Muscle layer of colon (tissue), 2 donors: ENCODE measurements around the gene ALG9.

Experiments
- H3K27ac ChIP-seq: one replicate; pipeline ENCODE4 v1.7.0; 2013; ENCODE audit warnings: low read depth, mild to moderate bottlenecking, low read length, moderate library complexity
- H3K27me3 ChIP-seq, 2 donors: one replicate each; pipeline ENCODE4 v1.7.0; 2013; ENCODE audit warnings: low read length in 2 of 2, mild to moderate bottlenecking in 2 of 2; ENCODE audit not compliant: insufficient read depth in 2 of 2, control insufficient read depth in 1 of 2
- H3K36me3 ChIP-seq: one replicate; pipeline ENCODE4 v1.7.0; 2013; ENCODE audit warnings: mild to moderate bottlenecking, low read length; ENCODE audit not compliant: insufficient read depth
- H3K4me1 ChIP-seq: one replicate; pipeline ENCODE4 v1.7.0; 2013; ENCODE audit warnings: mild to moderate bottlenecking, low read length; ENCODE audit not compliant: insufficient read depth
- H3K4me3 ChIP-seq, 2 donors: one replicate each; pipeline ENCODE4 v1.7.0; 2013; ENCODE audit warnings: low read length in 2 of 2, low read depth in 1 of 2, mild to moderate bottlenecking in 1 of 2, moderate library complexity in 1 of 2
- H3K9ac ChIP-seq: one replicate; pipeline ENCODE4 v1.7.0; 2013; ENCODE audit warnings: low read length
- H3K9me3 ChIP-seq: one replicate; pipeline ENCODE4 v1.7.0; 2013; ENCODE audit warnings: mild to moderate bottlenecking, low read length
- donor health status: abdominal sarcoma.
- donor health status: Adenocarcinoma of cecum.

Gene ALG9

GRCh38 chr11:111808834-111809233 lies 62.5 kb downstream of the ALG9 start:
- peaks cover 22% of the 10 kb centered on the region for H3K36me3 ChIP-seq

GRCh38 chr11:111808063-111808588 lies 63.3 kb downstream of the ALG9 start:
- no peaks in the 10 kb centered on the region for H3K27me3 ChIP-seq
- H3K4me1 ChIP-seq, result no peaks in the 10 kb centered on the region
- no peak overlapping the region for H3K4me3 ChIP-seq
- H3K36me3 ChIP-seq, result peaks cover 22% of the 10 kb centered on the region
- no peak overlapping the region for H3K9ac ChIP-seq
- no peak overlapping the region for H3K27ac ChIP-seq
- no peaks in the 10 kb centered on the region for H3K9me3 ChIP-seq

More at GRCh38 chr11:111808834-111809233, 62.5 kb downstream of the ALG9 start:
- Histone ChIP-seq H3K27me3 (no peaks in the 10 kb centered on the region), H3K27ac (no peak overlapping the region), H3K9me3 (no peaks in the 10 kb centered on the region), H3K4me1 (peaks cover 1% of the 10 kb centered on the region), H3K4me3 (no peak overlapping the region), H3K9ac (no peak overlapping the region)

- no peak overlapping the region for H3K4me3 ChIP-seq
- no peaks in the 10 kb centered on the region for H3K9me3 ChIP-seq
- peaks cover 24% of the 10 kb centered on the region for H3K36me3 ChIP-seq
- no peaks in the 10 kb centered on the region for H3K4me1 ChIP-seq
- no peak overlapping the region for H3K27ac ChIP-seq
- H3K9ac ChIP-seq, result no peak overlapping the region
- H3K27me3 ChIP-seq, result no peaks in the 10 kb centered on the region
Observed at GRCh38 chr11:111807076-111807475, 64.3 kb downstream of the ALG9 start.

- Histone ChIP-seq H3K4me1 (no peaks in the 10 kb centered on the region), H3K27ac (no peak overlapping the region), H3K27me3 (no peaks in the 10 kb centered on the region), H3K36me3 (peaks cover 13% of the 10 kb centered on the region), H3K9ac (no peak overlapping the region), H3K4me3 (no peak overlapping the region), H3K9me3 (no peaks in the 10 kb centered on the region)
Observed at GRCh38 chr11:111801135-111801534, 70.2 kb downstream of the ALG9 start.

GRCh38 chr11:111798279-111798678 lies 73.1 kb downstream of the ALG9 start:
- H3K4me1 ChIP-seq, result no peaks in the 10 kb centered on the region
- H3K27ac ChIP-seq, result no peak overlapping the region
- H3K4me3 ChIP-seq, result no peak overlapping the region
- H3K9ac ChIP-seq, result no peak overlapping the region
- peaks cover 6% of the 10 kb centered on the region for H3K36me3 ChIP-seq
- no peaks in the 10 kb centered on the region for H3K9me3 ChIP-seq
- H3K27me3 ChIP-seq, result no peaks in the 10 kb centered on the region

- Histone ChIP-seq H3K9ac (no peak overlapping the region), H3K36me3 (peaks cover 5% of the 10 kb centered on the region), H3K4me3 (no peak overlapping the region), H3K27me3 (no peaks in the 10 kb centered on the region), H3K4me1 (no peaks in the 10 kb centered on the region), H3K9me3 (no peaks in the 10 kb centered on the region), H3K27ac (no peak overlapping the region)
Observed at GRCh38 chr11:111797145-111797581, 74.2 kb downstream of the ALG9 start.

GRCh38 chr11:111796696-111797095 lies 74.7 kb downstream of the ALG9 start:
- no peaks in the 10 kb centered on the region for H3K27me3 ChIP-seq
- H3K9me3 ChIP-seq, result no peaks in the 10 kb centered on the region
- H3K27ac ChIP-seq, result no peak overlapping the region
- H3K4me1 ChIP-seq, result no peaks in the 10 kb centered on the region
- H3K36me3 ChIP-seq, result no peaks in the 10 kb centered on the region
- H3K4me3 ChIP-seq, result no peak overlapping the region
- H3K9ac ChIP-seq, result no peak overlapping the region

- Histone ChIP-seq H3K9ac (no peak overlapping the region), H3K4me3 (no peak overlapping the region), H3K4me1 (no peaks in the 10 kb centered on the region), H3K27ac (no peak overlapping the region), H3K27me3 (no peaks in the 10 kb centered on the region), H3K36me3 (no peaks in the 10 kb centered on the region), H3K9me3 (no peaks in the 10 kb centered on the region)
Observed at GRCh38 chr11:111795334-111795985, 75.9 kb downstream of the ALG9 start.

- Histone ChIP-seq H3K4me3 (no peak overlapping the region), H3K9me3 (no peaks in the 10 kb centered on the region), H3K36me3 (no peaks in the 10 kb centered on the region), H3K9ac (no peak overlapping the region), H3K27ac (no peak overlapping the region), H3K27me3 (no peaks in the 10 kb centered on the region), H3K4me1 (no peaks in the 10 kb centered on the region)
Observed at GRCh38 chr11:111793863-111794262, 77.5 kb downstream of the ALG9 start.

- Histone ChIP-seq H3K9me3 (no peaks in the 10 kb centered on the region), H3K27me3 (no peaks in the 10 kb centered on the region), H3K9ac (no peak overlapping the region), H3K36me3 (no peaks in the 10 kb centered on the region), H3K4me1 (peaks cover 7% of the 10 kb centered on the region), H3K27ac (no peak overlapping the region), H3K4me3 (no peak overlapping the region)
Observed at GRCh38 chr11:111792955-111793500, 78.4 kb downstream of the ALG9 start.

- peaks cover 10% of the 10 kb centered on the region for H3K4me1 ChIP-seq
- H3K27ac ChIP-seq, result no peak overlapping the region
- no peaks in the 10 kb centered on the region for H3K36me3 ChIP-seq
- no peaks in the 10 kb centered on the region for H3K27me3 ChIP-seq
- no peak overlapping the region for H3K9ac ChIP-seq
- H3K9me3 ChIP-seq, result no peaks in the 10 kb centered on the region
- H3K4me3 ChIP-seq, result no peak overlapping the region
Observed at GRCh38 chr11:111792314-111792713, 79.1 kb downstream of the ALG9 start.

- no peaks in the 10 kb centered on the region for H3K27me3 ChIP-seq
- H3K4me1 ChIP-seq, result peaks cover 10% of the 10 kb centered on the region
- H3K36me3 ChIP-seq, result peaks cover 17% of the 10 kb centered on the region
- H3K9me3 ChIP-seq, result no peaks in the 10 kb centered on the region
- no peak overlapping the region for H3K4me3 ChIP-seq
- no peak overlapping the region for H3K27ac ChIP-seq
- no peak overlapping the region for H3K9ac ChIP-seq
Observed at GRCh38 chr11:111788464-111788863, 82.9 kb downstream of the ALG9 start.
